ENCODE results near the gene MDH2. TPM values are rescaled to one million over a fixed set of nuclear protein-coding genes. Genes with fewer than 3 reads are reported as not detected.

Gene MDH2
- total and polyA plus RNA-seq, 2 of the 8 experiments (the other 6 are each of a cell fraction or from before 2014, with no cell fraction given), result 203 to 254 TPM

GRCh38 chr7:76050545-76050944 is 2.6 kb downstream of the MDH2 start:
- H3K23me2 ChIP-seq (ENCODE audit: low read depth, low read length), result peaks cover 4% of the 10 kb centered on the region

More at GRCh38 chr7:76050545-76050944, 2.6 kb downstream of the MDH2 start:
- no peaks in the 10 kb centered on the region for H3K27me3 ChIP-seq (replicated peaks in 1 of 4; ENCODE audit: control insufficient read depth in 3 of 4, extremely low read depth in 1 of 4, insufficient read depth in 3 of 4, low read length in 3 of 4)
- no peak overlapping the region for H3K27ac ChIP-seq (ENCODE audit: low read depth, low read length)
- no peak overlapping the region for H3K9ac ChIP-seq (replicated peaks in 1 of 4; ENCODE audit: extremely low read depth in 1 of 4, low read depth in 3 of 4, low read length in 3 of 4)
- H2BK120ac ChIP-seq (replicated peaks; ENCODE audit: low read depth, low read length), result no peak overlapping the region
- H3K79me2 ChIP-seq (ENCODE audit: control insufficient read depth in 1 of 2, insufficient read depth in 2 of 2, low read length in 2 of 2), result peaks cover 11 to 87% of the 10 kb centered on the region in 2 experiments
- ChIA-PET POLR2A (ENCODE audit: partially characterized antibody) (interaction anchor here (0.9 to 15.6 kb wide), 6 partner anchors 9 to 272 kb away, joined by 3 to 127 read pairs (median 4); no protein-coding TSS in a partner anchor), CTCF (ENCODE audit: partially characterized antibody) (interaction anchor here (1.1 to 1.2 kb wide), 2 partner anchors 81 to 212 kb away, joined by 4 read pairs; no protein-coding TSS in a partner anchor)
- no peak overlapping the region for H3K4ac ChIP-seq (replicated peaks; ENCODE audit: insufficient read length, low read depth, low read length)
- H2BK15ac ChIP-seq (ENCODE audit: low read length), result no peak overlapping the region; the same call in 1 of the 2 replicates
- no peak overlapping the region for H3K23ac ChIP-seq (ENCODE audit: insufficient read length)
- peaks cover 13 to 26% of the 10 kb centered on the region in 2 experiments for H4K20me1 ChIP-seq (replicated peaks in 1 of 2; ENCODE audit: control insufficient read depth in 1 of 2, insufficient read depth in 2 of 2, low read length in 2 of 2)
- DNase-seq (ENCODE audit: low read depth in 1 of 2, low spot score in 2 of 2) (no peak), FAIRE-seq (no peak)
- no peak overlapping the region for H4K5ac ChIP-seq (ENCODE audit: insufficient read length, low read depth, low read length)
- H2BK5ac ChIP-seq (ENCODE audit: low read depth, low read length), result no peak overlapping the region
- no peak overlapping the region for H4K91ac ChIP-seq (replicated peaks; ENCODE audit: insufficient read length, low read length)
- no peak overlapping the region for H2AFZ ChIP-seq (ENCODE audit: low read length)
- H2AK5ac ChIP-seq (ENCODE audit: low read depth, low read length), result no peak overlapping the region
- 96% methylated on average over 5 of the region's 5 CpGs; no CpG with 5 or more reads in 1 of the 2 experiments for WGBS, 2 experiments (ENCODE audit: extremely low coverage in 1 of 2, insufficient coverage in 1 of 2, insufficient read length in 1 of 2, insufficient replicate concordance in 2 of 2, low coverage in 1 of 2, low lambda C conversion rate in 2 of 2, missing lambda C conversion rate in 1 of 2)
- peaks cover 10% of the 10 kb centered on the region for H3K79me1 ChIP-seq (ENCODE audit: low read depth, low read length)
- TF ChIP-seq GTF2F1 (IDR thresholded peaks at IDR 0.05; ENCODE audit: borderline replicate concordance, low read depth, low read length) (no peak), CTCF (IDR thresholded peaks at IDR 0.05; ENCODE audit: control extremely low read depth in 1 of 3, insufficient read depth in 1 of 3, low read depth in 1 of 3, low read length in 3 of 3) (no peak), BCL11A (IDR thresholded peaks at IDR 0.05; ENCODE audit: low read depth in 2 of 2, low read length in 2 of 2) (no peak), CREB1 (IDR thresholded peaks at IDR 0.05) (no peak), CBX8 (IDR thresholded peaks at IDR 0.05; ENCODE audit: borderline replicate concordance, low read depth, low read length) (no peak), TAF7 (optimal IDR thresholded peaks at IDR 0.05; ENCODE audit: borderline replicate concordance, low read depth, low read length) (no peak), ATF3 (IDR thresholded peaks at IDR 0.05; ENCODE audit: insufficient read depth, low read depth, low read length) (no peak), RNF2 (IDR thresholded peaks at IDR 0.05; ENCODE audit: borderline replicate concordance, low read depth, low read length, missing control alignments, poor library complexity, severe bottlenecking) (no peak), SP4 (IDR thresholded peaks at IDR 0.05; ENCODE audit: low read length) (no peak), FOSL1 (IDR thresholded peaks at IDR 0.05; ENCODE audit: insufficient read depth, low read depth, low read length) (no peak)
- H3K36me3 ChIP-seq (ENCODE audit: control insufficient read depth in 2 of 4, insufficient read depth in 4 of 4, low read length in 3 of 4), result peaks cover 2 to 24% (median 6%) of the 10 kb centered on the region in 4 experiments; a peak in 6 of 8 replicates
- no peak overlapping the region for H3K14ac ChIP-seq (ENCODE audit: insufficient read length)
- H3K4me1 ChIP-seq (replicated peaks in 1 of 4; ENCODE audit: control insufficient read depth in 3 of 4, insufficient read depth in 4 of 4, low read length in 3 of 4), result peaks cover 0 to 4% (median 3%) of the 10 kb centered on the region in 4 experiments; a peak in 6 of 7 replicates
- H2BK20ac ChIP-seq (ENCODE audit: low read length), result no peak overlapping the region
- no peak overlapping the region for H2BK12ac ChIP-seq (ENCODE audit: low read depth, low read length)
- no peaks in the 10 kb centered on the region for H3K9me3 ChIP-seq (ENCODE audit: insufficient read depth in 2 of 2, low read depth in 1 of 2, low read length in 1 of 2)
- no peak overlapping the region for H3K4me3 ChIP-seq (ENCODE audit: extremely low read depth in 1 of 4, insufficient read depth in 2 of 4, low read depth in 3 of 4, low read length in 4 of 4)
- no peak overlapping the region for H3K4me2 ChIP-seq (ENCODE audit: insufficient read depth in 1 of 2, low read depth in 2 of 2, low read length in 2 of 2)
- H4K8ac ChIP-seq (ENCODE audit: extremely low read depth, insufficient read depth, low read length), result no peak overlapping the region
- no peak overlapping the region for H3K18ac ChIP-seq (ENCODE audit: extremely low read depth, low read length)
- no peak overlapping the region for H3K56ac ChIP-seq (replicated peaks; ENCODE audit: insufficient read length, low read depth, low read length)
